Measurements from ENCODE around the gene ATP5F1E.

Gene ATP5F1E

DNA sequence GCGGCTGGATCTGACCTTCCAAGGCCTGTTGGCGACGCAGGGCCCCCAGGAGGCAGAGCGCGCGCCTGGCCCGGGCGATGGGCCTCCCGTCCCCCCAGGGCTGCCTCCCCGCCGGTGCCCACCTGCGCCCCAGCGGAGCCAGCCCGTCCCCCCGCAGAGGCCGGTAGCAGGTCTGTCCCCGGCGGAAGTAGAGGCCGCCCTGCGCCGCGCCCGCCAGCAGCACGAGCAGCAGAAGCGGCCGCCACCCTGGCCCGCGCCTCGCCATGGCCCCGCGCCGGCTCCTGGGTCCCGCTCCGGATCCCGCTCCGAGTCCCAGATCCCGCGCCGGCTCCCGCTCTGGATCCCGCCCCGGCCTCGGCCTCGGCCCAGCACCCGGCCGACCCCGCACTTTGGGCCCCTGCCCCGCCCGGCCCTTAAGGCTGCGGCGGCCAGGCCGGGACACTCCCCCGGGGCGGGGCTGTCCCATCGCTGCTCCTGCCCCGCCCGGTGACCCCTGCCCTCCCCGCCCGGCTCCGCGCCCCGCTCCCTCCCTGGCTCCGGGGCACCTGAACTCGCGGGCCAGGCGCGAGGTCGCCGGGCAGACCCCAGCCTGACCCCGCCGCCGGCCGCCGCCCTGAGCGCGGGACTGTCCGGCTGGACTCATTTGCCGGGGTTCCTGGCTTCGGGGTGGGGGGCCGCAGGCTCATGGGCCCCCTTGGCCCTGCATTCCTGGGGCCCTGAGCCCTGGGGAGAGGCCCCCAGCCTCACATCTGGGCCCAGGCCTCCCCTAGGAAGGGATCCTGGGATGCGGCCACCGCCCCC, 25.1 kb downstream of the ATP5F1E start, which contains the start of gene CTSZ:
TSS of gene CTSZ (minus strand) at position 391 of the 801 bp plus-strand sequence. CDS start at position 265, 126 bp downstream.
- peak in 1 of 2 donors; percentile 25 for DNase-seq (ENCODE audit: extremely low read depth in 1 of 2, low read depth in 1 of 2)

DNA sequence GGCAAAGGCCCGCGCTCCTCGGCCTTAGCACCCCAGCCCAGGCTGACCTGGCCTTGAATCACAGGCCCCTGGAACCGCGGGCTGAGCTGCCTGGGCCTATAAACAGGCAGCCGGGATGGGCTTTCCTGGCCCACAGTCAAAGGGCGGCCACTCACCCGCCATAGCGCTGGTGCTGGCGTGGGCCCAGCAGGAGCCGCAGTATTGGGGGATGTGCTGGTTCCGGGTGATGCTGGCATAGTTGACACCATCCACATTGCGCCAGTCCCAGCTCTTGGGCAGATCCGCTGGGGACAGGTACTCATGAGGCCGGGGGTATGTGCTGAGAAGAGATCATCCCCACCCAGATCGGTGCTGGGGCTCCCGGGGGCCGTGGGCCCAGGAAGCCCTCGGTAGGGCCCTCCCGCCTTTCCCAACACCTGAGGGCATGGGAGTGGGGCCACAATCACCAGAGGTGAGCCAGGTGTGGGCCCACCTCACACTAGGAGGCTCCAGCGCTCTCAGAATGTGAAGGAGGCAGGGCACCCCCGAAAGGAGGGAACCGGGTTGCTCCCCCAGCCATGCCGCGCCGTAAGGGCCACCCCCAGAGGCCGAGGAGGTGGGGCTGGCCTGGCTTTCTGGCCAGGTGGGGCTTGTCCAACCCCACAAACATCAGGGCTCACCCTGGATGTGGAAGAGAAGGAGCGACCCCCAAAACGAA, 25.8 kb downstream of the ATP5F1E start:
- DNase-seq (ENCODE audit: extremely low read depth in 1 of 2, low read depth in 1 of 2) = no peak

DNA sequence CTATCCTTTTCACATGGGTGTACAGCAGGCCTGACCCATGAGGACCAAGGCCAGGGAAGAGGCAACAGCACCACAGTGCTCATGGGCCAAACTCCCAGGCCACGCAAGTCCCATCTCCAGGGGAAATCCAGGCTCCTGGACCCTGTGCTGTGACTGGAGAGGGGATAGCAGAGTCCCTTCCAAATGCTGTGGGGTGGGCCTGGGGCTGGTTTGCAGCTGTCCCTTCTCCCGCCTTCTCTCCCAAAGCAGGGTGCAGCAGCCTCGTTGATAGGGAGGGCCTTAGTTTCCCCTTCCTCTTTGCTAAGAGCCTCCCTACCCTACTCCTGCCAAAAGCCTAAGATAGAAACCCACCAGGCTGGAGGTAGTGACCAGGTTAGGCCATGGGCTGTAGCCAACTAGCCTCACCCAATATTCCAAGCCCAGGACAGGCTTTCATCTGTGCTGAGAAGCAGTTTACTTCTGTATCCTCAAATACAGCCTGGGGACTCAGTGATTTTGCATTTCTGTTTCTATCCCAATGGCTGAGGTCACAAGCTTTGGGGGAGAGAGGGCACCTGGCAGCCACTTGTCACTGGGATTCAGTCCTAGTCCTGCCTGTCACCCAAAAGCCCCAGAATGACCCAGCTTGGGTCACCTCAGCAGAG, 26.5 kb downstream of the ATP5F1E start:
- no peak for DNase-seq (ENCODE audit: extremely low read depth in 1 of 2, low read depth in 1 of 2)

DNA sequence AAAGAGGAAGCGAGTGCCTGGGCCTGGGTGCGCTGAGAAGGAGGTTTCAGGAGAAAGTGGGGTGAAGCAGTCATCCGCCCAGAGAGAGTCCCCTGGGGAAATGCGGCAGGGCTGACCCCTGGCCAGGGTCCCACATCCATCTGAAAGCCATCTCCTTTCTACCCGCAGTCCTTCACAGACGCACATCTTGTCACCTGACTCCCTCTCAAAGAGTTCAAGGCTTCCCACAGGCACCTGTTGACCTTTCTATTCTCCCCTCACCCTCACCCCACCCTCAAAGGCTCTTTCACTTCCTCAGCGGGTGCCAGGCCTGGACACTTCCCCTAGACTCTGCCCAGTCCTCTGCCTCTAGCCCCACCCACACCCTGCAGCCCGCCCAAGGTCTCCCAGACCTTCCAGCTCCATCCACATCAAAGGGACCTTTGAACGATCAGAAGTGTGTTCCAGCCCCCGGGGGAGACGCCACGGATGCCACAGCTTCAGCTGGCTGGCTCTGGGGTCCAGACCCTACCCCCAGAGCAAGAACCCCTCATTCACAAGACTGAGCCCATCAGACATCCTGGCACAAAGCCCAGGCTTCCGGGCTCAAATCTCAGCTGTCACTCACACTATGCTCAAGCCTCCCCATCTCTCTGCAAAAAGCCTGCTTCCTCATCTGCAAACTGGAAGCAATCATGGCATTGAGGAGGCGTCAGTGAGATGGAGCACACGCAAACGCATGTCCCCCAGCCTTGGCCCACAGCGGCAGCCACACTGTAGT, 27.2 kb downstream of the ATP5F1E start:
- DNase-seq (ENCODE audit: extremely low read depth in 1 of 2, low read depth in 1 of 2) = no peak

GRCh38 chr20:59004493-59004762, 27.7 kb downstream of the ATP5F1E start:
- peak in 1 of 2 donors; percentile 27 for DNase-seq (ENCODE audit: extremely low read depth in 1 of 2, low read depth in 1 of 2)

- no peak for DNase-seq (ENCODE audit: extremely low read depth in 1 of 2, low read depth in 1 of 2)
These were observed 28.2 kb downstream of the ATP5F1E start for GRCh38 chr20:59003836-59004492.

DNA sequence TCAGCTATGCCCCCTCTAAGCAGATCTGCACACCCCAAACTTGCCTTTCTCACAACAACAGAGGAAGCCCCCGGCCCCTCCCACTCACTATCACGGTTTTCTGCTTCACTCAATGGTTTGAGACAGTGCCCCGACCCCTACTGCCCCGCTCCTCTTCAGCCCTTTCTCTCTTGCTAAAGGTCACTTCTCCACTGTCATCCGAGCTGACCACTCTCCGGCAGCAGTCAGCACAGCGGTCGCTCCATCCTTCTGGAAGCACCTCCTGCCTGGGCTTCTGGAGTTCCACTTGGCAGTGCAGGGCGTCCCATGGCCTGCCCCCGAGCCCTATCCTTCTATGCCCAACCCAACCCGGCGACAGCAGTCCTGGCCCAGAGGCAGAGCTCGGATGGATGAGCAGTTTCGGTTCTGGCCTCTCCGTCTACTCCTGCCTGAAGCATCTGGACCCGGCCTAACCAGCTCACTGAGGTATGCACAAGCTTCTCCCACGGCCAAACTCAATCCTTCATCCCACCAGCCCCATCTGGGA, 29.2 kb downstream of the ATP5F1E start:
- no peak for DNase-seq (ENCODE audit: extremely low read depth in 1 of 2, low read depth in 1 of 2)

- no peak for DNase-seq (ENCODE audit: extremely low read depth in 1 of 2, low read depth in 1 of 2)
These were observed 29.7 kb downstream of the ATP5F1E start for GRCh38 chr20:59002388-59002787.

GRCh38 chr20:59001449-59002171, 30.5 kb downstream of the ATP5F1E start:
- no peak for DNase-seq (ENCODE audit: extremely low read depth in 1 of 2, low read depth in 1 of 2)

GRCh38 chr20:59001068-59001448, 31.1 kb downstream of the ATP5F1E start:
- DNase-seq (ENCODE audit: extremely low read depth in 1 of 2, low read depth in 1 of 2) = no peak

GRCh38 chr20:59000326-59000725, 31.8 kb downstream of the ATP5F1E start:
- DNase-seq (ENCODE audit: extremely low read depth in 1 of 2, low read depth in 1 of 2) = no peak

GRCh38 chr20:58998656-58999055, 33.5 kb downstream of the ATP5F1E start:
- DNase-seq (ENCODE audit: extremely low read depth in 1 of 2, low read depth in 1 of 2) = no peak

DNA sequence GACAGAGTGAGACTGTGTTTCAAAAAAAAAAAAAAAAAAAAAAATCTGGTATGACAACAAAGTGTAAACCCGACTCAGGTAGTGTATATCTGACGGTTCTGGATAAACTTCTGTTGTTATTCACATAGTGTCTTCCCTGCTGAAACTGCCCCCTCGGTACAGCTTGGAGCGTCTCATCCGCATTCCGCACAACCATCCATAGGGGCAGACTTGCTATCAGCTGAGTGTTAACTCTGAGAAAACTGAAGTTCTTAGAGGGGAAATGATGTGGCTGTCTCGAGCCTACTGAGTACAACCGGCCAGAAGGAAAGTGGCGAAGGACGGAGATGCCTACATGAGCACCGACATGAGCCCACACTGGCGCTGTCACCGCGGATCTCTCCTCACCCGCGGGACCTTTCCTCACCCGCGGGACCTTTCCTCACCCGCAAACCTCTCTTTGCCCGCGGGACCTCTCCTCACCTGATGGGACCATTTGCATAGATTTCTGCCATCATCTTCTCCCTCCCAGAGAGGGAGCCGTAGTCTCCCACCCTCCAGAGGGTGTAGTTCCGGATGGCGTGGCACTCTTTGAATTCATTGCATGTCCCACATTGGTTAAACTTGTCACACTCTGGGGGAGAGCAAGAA, 34.9 kb downstream of the ATP5F1E start:
- DNase-seq (ENCODE audit: extremely low read depth in 1 of 2, low read depth in 1 of 2) = no peak

DNA sequence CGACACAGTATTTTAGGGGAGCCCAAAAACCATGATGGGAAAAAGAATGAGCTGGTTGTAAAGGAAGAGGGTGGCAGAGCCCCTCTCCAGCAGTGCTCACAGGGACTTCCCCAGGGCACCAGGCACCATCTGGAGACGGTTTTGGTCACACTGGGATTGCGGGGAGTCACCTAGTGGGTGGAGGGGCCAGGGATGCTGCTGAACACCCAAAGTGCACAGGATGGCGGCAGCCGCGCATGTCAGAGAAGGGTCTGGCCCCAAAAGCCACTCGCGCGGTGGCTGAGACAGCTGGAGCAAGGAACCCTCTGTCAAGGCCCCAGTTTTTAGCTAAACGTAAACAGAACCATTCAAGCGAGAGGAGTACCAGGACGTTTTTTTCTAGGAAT, 35.9 kb downstream of the ATP5F1E start:
- no peak for DNase-seq (ENCODE audit: extremely low read depth in 1 of 2, low read depth in 1 of 2)

DNA sequence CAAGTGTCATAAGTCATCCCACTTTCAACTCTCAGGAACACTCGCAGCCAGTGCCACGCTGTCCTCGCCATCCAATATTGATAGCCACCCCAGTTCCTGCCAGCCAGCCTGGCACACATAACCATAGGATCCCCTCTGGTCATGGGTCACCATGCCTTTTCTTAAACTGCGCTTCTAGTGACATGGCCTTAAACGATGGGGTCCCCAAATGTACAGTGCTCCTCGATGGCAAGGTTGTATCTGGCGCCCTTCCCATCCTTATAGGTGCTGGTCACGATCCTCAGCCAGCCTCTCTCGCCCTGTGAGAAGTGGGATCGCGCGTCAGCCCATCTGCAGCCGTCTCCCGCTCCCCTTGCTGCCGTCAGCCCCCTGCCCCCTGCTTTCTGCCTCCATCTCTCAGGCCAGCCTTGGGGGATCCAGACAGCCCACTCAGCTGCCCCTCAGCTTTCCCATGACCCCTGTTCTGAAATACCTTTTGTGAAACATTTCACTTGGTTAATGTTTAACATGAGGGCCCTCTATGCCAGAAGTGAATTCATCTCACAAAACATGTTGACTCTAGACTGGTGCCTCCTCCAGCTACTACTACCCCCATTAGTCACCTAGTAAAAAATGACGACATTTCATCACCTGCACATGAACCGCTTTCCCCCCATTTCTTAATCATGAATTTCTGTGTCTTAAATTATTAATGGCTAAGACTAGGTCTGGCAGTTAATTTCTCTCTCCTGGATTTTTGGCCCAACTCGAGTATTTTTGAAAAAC, 36.5 kb downstream of the ATP5F1E start:
- no peak for DNase-seq (ENCODE audit: extremely low read depth in 1 of 2, low read depth in 1 of 2)

DNA sequence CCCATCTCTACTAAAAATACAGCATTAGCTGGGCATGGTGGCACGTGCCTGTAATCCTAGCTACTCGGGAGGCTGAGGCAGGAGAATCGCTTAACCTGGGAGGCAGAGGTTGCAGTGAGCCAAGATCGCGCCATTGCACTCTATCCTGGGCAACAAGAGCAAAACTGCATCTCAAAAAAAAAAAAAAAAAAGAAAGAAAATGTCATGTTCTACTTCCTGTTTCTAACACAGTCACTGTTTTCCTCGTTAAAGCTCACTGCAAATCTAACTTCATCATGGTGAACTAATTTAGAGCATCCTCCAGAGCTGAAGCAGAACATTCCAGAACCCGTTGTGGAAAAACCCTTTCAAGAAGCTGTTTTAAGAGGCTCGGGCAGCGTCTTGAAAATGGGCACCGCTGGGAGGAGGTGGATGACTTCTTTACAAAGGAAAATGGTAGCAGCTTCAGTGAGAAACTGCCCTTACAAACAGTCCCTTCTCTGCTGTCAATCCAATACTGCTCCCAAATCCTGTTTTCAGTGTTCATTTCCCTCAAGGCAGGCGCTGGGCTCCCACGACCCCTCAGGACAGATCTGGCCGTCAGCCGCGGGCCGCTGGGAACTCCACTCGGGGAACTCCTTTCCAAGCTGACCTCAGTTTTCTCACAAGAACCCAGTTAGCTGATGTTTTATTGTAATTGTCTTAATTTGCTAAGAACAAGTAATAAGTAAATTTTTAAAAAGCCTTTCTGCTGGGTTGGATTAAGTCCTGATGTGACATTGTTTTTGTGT, 37.6 kb downstream of the ATP5F1E start:
- DNase-seq (ENCODE audit: extremely low read depth in 1 of 2, low read depth in 1 of 2) = no peak

DNA sequence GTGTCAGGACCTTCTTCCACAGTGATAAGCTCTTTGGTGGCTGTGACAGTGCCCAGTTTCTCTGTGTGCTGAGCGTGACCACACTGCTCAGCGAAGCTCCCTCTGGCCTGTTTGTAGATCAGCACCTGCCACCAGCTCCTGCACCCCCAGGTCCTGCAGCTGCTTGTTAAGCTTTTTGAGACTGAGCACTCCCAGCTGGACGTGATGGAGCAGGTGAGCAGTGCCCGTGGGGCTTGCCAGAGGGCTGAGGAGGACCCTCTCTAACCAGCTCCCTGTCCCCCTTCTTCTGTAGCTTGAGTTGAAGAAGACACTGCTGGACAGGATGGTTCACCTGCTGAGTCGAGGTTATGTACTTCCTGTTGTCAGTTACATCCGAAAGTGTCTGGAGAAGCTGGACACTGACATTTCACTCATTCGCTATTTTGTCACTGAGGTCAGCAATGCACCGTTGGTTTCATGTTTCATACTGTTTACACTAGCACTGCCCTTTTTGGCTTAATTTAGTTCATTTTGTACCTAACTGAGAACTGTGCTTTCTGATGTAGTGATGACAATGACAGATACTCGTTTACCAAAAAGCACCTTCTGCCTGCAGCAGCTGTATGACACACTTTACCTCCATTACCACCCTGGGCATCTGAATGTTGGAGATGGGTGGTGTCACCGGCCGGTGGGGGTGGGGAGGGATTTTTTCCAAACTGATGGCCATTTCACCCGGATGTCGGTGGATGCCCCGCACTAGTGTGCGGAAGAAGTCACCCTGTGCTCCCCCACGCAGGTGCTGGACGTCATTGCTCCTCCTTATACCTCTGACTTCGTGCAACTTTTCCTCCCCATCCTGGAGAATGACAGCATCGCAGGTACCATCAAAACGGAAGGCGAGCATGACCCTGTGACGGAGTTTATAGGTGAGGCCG, 38.5 kb downstream of the ATP5F1E start:
- DNase-seq (ENCODE audit: extremely low read depth in 1 of 2, low read depth in 1 of 2) = no peak
